ENCODE data around the gene NSG1.

GRCh38 chr4:4428966-4429875 lies 42.3 kb downstream of the NSG1 start:
- no peak for TF ChIP-seq POLR2AphosphoS5 (IDR thresholded peaks at IDR 0.05; ENCODE audit: low read depth, low read length)
- TF ChIP-seq, protein P1, sequence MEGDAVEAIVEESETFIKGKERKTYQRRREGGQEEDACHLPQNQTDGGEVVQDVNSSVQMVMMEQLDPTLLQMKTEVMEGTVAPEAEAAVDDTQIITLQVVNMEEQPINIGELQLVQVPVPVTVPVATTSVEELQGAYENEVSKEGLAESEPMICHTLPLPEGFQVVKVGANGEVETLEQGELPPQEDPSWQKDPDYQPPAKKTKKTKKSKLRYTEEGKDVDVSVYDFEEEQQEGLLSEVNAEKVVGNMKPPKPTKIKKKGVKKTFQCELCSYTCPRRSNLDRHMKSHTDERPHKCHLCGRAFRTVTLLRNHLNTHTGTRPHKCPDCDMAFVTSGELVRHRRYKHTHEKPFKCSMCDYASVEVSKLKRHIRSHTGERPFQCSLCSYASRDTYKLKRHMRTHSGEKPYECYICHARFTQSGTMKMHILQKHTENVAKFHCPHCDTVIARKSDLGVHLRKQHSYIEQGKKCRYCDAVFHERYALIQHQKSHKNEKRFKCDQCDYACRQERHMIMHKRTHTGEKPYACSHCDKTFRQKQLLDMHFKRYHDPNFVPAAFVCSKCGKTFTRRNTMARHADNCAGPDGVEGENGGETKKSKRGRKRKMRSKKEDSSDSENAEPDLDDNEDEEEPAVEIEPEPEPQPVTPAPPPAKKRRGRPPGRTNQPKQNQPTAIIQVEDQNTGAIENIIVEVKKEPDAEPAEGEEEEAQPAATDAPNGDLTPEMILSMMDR (IDR thresholded peaks at IDR 0.05): no peak
- no peak for TF ChIP-seq SIN3A (IDR thresholded peaks at IDR 0.05; ENCODE audit: borderline replicate concordance, insufficient read depth, low read depth, low read length)
- TF ChIP-seq, protein P2, sequence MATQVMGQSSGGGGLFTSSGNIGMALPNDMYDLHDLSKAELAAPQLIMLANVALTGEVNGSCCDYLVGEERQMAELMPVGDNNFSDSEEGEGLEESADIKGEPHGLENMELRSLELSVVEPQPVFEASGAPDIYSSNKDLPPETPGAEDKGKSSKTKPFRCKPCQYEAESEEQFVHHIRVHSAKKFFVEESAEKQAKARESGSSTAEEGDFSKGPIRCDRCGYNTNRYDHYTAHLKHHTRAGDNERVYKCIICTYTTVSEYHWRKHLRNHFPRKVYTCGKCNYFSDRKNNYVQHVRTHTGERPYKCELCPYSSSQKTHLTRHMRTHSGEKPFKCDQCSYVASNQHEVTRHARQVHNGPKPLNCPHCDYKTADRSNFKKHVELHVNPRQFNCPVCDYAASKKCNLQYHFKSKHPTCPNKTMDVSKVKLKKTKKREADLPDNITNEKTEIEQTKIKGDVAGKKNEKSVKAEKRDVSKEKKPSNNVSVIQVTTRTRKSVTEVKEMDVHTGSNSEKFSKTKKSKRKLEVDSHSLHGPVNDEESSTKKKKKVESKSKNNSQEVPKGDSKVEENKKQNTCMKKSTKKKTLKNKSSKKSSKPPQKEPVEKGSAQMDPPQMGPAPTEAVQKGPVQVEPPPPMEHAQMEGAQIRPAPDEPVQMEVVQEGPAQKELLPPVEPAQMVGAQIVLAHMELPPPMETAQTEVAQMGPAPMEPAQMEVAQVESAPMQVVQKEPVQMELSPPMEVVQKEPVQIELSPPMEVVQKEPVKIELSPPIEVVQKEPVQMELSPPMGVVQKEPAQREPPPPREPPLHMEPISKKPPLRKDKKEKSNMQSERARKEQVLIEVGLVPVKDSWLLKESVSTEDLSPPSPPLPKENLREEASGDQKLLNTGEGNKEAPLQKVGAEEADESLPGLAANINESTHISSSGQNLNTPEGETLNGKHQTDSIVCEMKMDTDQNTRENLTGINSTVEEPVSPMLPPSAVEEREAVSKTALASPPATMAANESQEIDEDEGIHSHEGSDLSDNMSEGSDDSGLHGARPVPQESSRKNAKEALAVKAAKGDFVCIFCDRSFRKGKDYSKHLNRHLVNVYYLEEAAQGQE (IDR thresholded peaks at IDR 0.05; ENCODE audit: insufficient read depth in 1 of 2, low read depth in 2 of 2, low read length in 1 of 2): no peak
- TF ChIP-seq TCF7L2 (IDR thresholded peaks at IDR 0.05; ENCODE audit: low read depth, low read length): no peak
